UCSD-AML1 (cell line): ENCODE data around the gene TAT.
"Not testable (repeated sequence)": the region's sequence is repeated elsewhere in the genome, so short reads cannot be mapped to it uniquely, and the experiment has no call there.

Experiments used
- DNase-seq: peaks from one replicate; lab custom pipeline; 2025; ENCODE audit not compliant: unreplicated experiment; lab: John Stamatoyannopoulos, UW

TAT gene

DNA sequence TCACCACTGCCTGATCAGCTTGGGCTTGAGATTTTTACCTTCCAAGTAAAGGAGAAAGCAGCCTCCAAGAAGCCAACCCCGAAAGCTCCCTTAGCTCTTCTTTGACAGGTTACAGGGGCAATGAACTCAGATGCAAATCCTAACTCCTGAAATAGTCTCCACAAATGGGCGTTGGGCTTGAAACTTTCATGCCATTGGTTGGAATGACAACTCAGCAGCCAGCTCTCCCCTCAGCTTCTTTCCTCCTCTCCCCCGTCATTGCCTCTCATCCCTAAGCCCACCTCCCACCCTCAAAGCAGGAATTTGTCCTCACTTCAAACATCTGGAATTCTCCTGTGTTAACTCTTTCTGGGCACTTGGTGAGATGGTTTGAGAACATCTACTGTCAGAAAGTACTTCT is at the start of gene TAT:
TSS of gene TAT (minus strand) at position 122 of the 400 bp plus-strand sequence. CDS start 677 bp downstream, outside the sequence.
- DNase-seq, result no peak

DNA sequence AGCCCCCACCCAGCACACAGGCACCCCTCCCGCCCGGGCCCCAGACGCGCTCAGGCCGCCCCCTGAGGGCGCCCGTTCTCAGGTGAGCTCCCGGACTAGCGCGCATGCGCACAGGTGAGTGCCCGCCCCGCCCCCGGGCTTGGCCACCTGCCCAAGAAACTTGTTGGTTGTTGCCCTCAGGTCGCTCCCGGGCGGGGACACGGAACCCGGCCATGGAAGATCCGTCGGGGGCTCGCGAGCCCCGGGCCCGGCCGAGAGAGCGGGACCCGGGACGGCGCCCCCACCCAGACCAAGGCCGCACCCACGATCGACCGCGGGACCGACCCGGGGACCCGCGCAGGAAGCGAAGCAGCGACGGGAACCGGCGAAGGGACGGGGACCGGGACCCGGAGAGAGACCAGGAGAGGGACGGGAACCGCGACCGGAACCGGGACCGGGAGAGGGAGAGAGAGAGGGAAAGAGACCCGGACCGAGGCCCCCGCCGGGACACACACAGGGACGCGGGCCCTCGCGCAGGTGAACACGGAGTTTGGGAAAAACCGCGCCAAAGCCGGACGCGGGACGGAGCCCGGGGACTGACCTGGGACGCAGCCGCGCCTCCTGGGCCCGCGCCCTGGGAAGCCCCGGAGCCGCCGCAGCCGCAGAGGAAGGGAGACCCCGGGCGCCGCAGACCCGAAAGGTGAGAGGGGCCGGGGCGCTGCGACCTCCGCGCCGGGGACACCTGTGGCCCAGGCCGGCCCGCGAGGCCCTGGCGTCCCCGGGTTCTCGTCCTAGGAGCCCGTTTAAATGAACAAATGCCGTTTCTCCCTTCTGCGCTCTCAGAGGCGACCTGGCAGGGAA is 49.3 kb upstream of the TAT start, which contains the start of gene MARVELD3:
TSS of gene MARVELD3 (plus strand) at position 167 of the 840 bp plus-strand sequence. CDS start at position 213, 46 bp downstream.
- no peak for DNase-seq

DNA sequence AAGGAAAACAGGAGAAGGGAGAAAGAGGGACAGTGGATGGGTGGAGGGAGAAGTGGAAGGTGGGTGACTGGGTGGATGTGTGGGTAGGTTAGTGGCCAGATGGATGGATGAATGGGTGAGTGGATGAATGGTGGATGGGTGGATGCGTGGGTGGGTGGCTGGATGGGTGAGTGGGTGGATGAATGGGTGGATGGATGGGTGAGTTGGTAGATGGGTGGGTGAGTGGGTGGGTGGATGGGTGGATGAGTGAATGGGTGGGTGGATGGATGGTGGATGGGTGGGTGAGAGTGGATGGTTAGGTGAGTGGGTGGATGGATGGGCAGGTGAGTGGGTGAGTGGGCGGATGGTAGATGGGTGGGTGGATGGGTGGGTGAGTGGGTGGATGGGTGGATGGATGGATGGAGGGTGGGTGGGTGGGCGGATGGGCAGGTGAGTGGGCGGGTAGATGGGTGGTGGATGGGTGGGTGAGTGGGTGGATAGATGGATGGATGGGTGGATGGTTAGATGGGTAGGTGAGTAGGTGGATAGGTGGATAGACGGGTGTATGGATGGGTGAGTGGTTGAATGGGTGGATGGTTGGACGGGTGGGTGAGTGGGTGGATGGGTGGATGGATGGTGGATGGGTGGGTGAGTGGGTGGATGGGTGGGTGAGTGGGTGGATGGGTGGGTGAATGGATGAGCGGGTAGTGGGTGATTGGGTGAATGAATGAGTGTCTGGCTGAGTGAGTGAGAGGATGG is 48.4 kb upstream of the TAT start:
- DNase-seq, result no peak

DNA sequence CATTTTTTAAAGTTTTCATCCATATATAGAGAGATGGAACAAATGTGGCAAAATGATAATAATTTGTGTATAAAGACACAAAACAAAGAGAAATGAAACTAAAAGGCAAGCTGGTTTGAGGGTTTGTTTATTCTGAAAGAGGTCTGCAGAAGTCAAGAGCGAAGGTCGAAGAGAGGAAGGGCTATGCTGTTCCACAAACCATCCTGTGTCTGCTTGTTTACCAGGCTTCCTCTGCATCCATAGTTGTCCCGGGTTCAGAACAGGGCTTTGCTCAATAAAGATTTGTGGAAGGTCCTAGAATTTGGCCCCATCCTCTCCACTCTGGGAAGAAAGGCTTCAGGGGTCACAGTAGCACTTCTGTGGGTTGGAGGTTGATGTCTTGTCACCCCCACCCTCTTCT is 46.7 kb upstream of the TAT start:
- no peak for DNase-seq

- no peak for DNase-seq
Observed at GRCh38 chr16:71622088-71622487, 45.2 kb upstream of the TAT start.

DNA sequence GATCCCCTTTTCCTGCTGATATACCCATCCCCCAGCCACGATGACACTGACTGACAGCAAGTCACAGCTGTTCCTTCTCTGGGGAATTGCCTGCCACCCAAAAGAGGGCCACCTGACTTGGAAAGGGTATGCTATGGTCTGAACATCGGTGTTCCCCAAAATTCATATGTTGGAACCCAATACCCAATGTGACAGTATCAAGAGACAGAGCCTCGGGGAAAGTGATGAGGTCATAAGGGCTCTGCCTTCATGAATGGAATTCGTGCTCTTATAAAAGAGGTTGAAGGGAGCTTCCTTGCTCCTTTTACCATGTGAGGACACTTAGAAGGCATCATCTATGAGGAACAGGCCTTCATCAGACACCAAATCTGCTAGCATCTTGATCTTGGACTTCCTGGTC is 41.5 kb upstream of the TAT start:
- no peak for DNase-seq

DNA sequence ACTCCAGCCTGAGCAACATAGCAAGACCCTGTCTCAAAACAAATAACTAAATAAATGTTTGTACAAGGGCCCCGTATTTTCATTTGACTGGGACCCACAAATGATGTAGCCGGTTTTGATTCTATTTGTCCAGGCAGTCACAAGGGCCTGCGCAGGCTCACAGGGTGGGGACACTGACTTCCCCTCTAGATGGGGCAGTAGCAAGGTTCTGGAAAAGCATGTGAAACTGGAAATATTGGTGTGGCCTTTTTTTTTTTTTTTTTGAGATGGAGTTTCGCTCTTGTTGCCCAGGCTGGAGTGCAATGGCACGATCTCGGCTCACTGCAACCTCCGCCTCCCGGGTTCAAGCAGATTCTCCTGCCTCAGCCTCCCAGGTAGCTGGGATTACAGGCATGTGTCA is 38.1 kb upstream of the TAT start:
- DNase-seq, result not testable (repeated sequence)

DNA sequence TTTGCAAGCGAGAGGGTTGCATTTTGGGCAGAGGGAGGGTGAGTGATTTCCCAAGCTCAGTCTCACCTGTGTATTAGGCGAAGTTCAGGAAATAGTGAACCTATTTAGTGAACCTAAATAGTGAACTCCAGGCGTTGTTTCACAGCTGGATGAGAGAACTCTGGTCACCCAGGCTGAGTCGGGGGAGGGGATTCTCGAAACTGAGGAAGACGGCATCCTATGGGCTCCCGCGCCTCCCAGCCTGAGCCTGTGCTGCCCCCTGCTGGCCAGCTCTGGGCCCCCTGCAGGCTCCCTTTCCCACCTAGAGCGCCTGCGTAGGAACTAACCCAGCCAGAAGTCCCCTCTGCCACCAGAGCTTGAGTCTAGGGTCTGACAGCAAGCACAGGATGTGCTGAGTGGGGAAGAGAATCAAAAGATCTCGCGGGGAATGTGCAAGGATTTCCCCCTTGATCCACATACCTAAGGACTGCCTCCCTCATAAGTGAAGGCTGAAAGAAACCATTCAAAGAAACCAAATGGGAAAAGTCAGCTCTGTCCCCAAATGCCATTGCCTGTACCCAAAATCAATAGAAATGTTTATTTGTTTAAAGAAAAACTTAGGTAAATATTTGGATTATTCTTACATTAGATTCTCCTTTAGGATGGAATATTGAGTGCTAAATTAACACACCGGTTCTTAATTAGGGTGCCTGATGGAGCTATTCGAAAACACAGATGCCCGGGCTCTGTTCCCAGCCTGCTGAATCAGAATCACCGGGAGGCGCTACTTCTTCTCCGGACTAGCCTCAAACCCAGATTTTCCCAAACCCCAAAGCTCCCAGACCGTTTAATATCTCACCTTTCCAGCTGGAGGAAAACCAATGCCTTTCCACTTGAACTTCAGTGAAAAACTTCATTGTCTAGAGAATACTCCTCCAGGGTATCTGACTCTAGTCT is 34.3 kb upstream of the TAT start:
- DNase-seq, result peak; percentile 64

DNA sequence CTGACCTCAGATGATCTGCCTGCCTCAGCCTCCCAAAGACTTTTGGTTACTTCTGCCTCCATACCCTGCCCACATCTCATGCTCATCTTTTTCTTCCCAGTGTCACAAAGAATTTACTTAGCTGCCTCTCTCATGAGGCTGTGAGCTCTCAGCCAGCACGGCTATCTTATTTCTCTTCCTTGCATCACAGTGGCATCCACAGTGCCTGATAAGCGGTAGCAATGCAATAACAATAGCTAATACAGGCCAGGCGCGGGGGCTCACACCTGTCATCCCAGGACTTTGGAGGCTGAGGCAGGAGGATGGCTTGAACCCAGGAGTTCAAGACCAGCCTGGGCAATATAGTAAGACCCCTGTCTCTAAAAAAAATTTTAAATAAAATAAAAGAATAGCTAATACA is 33.6 kb upstream of the TAT start:
- DNase-seq, result no peak

- no peak for DNase-seq
Observed at GRCh38 chr16:71609066-71609465, 32.2 kb upstream of the TAT start.

- no peak for DNase-seq
Observed at GRCh38 chr16:71600822-71601221, 23.9 kb upstream of the TAT start.

DNA sequence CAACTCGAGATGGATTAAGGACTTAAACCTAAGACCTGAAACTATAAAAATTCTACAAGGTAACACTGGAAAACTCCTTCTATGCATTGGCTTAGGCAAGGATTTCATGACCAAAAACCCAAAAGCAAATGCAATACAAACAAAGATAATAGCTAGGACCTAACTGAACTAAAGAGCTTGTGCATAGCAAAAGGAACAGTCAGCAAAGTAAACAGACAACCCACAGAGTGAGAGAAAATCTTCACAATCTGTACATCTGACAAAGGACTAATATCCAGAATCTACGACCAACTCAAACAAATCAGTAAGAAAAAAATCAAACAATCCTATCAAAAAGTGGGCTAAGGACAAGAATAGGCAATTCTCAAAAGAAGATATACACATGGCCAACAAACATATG is 21.5 kb upstream of the TAT start:
- DNase-seq, result not testable (repeated sequence)

DNA sequence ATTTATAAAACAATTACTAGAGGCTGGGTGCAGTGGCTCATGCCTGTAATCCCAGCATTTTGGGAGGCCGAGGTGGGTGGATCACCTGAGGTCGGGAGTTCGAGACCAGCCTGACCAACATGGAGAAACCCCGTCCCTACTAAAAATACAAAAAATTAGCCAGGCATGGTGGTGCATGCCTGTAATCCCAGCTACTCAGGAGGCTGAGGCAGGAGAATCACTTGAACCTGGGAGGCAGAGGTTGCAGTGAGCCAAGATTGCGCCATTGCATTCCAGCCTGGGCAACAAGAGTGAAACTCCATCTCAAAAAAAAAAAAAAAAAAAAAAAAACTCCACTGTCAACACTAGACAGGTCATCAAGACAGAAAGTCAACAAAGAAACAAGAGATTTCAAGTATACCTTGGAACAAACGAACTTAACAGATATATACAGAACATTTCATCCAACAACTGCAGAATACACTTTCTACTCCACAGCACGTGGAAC is 18.5 kb upstream of the TAT start:
- DNase-seq, result not testable (repeated sequence)

DNA sequence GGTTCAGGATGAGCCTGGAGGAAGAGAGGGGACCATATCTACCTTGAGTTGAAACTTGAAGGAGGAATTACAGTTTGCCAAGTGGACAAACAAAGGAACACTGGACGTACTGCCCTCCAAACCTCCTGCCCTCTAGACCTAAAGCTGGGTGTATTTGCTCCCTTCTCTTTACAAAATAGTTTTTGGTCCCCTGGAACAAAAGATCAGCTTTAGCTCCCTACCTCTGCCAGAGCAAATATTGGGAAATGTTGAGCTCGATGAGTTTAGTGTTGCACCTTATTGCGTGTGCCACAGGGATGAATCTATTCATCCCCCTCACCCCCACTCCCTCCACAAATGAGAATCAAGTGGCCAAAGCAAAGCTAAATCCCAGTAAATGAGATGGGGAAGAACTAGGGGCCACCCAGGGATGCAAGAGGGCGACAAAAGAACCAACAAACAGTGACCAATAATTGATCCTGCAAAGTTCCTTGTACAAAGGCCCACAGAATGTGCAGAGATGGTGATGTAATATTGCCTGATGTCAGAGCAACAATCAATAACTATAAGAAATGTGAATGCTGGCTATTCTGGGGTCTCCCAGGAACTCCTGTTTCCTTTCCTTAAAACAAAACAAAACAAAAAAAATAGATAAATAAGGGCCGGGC is 17.2 kb upstream of the TAT start:
- DNase-seq, result no peak

- DNase-seq, result no peak
Observed at GRCh38 chr16:71593048-71593999, 16.4 kb upstream of the TAT start.

DNA sequence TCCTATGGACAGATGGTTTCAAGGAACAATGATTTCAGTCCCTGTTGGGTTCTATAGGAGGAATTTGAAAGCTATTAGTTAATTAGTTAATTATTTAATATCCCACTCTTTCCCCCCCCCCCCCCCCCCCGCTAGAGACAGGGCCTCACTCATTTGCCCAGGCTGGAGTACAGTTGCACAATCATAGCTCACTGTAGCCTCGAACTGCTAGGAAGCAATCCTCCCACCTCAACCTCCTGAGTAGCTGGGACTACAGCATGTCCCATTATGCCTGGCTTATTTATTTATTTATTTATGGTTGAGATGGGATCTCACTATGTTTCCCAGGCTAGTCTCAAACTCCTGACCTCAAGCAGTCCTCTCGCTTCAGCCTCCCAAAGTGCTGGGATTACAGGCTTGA is 15.0 kb upstream of the TAT start:
- DNase-seq, result no peak

DNA sequence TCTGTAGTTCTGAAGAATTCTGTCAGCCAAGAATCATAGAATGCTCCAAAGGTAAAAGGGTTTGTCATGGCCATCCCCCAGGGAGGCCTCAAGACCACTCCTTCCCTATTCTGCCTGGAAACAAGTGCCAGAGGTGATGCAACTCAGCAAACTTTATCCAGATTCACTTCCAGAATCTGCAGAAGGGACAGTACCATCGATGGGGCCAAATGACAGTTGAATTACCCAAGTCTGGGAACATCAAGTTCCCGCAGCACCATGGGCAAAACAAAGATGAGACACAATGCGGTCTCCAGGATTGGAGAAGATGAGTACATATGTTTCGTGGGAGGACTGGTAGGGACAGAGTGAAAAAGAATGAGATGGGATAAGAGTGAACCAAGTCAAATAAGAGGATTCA is 13.7 kb upstream of the TAT start:
- no peak for DNase-seq

DNA sequence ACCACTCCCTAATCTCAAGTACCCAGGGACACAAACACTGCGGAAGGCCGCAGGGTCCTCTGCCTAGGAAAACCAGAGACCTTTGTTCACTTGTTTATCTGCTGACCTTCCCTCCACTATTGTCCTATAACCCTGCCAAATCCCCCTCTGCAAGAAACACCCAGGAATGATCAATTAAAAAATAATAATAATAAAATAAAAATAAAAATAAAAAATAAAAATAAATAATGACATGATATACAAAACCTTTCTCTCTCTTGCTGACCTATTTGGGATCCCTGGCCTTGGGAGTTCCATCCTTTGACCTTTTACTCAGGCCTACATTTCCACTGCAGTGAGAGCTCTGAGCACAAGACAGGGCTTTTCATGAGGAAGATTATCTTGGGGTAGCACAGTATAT is 13.2 kb upstream of the TAT start:
- not testable (repeated sequence) for DNase-seq

DNA sequence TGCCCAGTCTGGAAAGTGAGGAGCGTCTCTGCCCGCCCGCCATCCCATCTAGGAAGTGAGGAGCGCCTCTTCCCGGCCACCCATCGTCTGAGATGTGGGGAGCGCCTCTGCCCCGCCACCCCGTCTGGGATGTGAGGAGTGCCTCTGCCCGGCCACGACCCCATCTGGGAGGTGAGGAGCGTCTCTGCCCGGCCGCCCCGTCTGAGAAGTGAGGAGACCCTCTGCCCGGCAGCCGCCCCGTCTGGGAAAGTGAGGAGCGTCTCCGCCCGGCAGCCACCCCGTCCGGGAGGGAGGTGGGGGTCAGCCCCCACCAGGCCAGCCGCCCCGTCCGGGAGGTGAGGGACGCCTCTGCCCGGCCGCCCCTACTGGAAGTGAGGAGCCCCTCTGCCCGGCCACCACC is 12.4 kb upstream of the TAT start:
- DNase-seq, result not testable (repeated sequence)
